Suprapubic skin (tissue), 4 donors: ENCODE results near the gene EGFR.

Experiments used
- EP300 ChIP-seq: sonication (generic); formaldehyde crosslinking; IDR thresholded peaks from one replicate; pipeline ENCODE4 v1.6.1; 2017; ENCODE audit warnings: antibody characterized with exemption
- POLR2AphosphoS5 ChIP-seq, 3 donors: sonication (generic); formaldehyde crosslinking; IDR thresholded peaks; one replicate each; pipeline ENCODE4 v1.6.1; 2017; ENCODE audit warnings: antibody characterized with exemption in 3 of 3
- TF ChIP-seq, protein P1 (sequence below), 2 donors: fragments of 200-600 bp in 1 of 2; fragments of 450-650 bp in 1 of 2; sonication (generic) in 1 of 2; IDR thresholded peaks; one replicate each; pipeline ENCODE4 v1.5.1; 2016 to 2019; ENCODE audit warnings: antibody characterized with exemption in 2 of 2, mild to moderate bottlenecking in 1 of 2, moderate library complexity in 1 of 2

- TF ChIP-seq, protein P1, sequence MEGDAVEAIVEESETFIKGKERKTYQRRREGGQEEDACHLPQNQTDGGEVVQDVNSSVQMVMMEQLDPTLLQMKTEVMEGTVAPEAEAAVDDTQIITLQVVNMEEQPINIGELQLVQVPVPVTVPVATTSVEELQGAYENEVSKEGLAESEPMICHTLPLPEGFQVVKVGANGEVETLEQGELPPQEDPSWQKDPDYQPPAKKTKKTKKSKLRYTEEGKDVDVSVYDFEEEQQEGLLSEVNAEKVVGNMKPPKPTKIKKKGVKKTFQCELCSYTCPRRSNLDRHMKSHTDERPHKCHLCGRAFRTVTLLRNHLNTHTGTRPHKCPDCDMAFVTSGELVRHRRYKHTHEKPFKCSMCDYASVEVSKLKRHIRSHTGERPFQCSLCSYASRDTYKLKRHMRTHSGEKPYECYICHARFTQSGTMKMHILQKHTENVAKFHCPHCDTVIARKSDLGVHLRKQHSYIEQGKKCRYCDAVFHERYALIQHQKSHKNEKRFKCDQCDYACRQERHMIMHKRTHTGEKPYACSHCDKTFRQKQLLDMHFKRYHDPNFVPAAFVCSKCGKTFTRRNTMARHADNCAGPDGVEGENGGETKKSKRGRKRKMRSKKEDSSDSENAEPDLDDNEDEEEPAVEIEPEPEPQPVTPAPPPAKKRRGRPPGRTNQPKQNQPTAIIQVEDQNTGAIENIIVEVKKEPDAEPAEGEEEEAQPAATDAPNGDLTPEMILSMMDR (IDR thresholded peaks at IDR 0.05): no peak
- TF ChIP-seq POLR2AphosphoS5 (IDR thresholded peaks at IDR 0.05): no peak
- no peak for TF ChIP-seq EP300
Measured at GRCh38 chr7:55094092-55094690, 75.4 kb downstream of the EGFR start.
